ENCODE results near the gene FAM24B. TPM values are rescaled to one million over a fixed set of nuclear protein-coding genes. Genes with fewer than 3 reads are reported as not detected.

FAM24B gene
- total RNA-seq, 3 donors from 2014 or later, result 3.7 to 6.6 (median 5.4) TPM

GRCh38 chr10:122845783-122846332, 33.5 kb downstream of the FAM24B start, which contains the start of gene CUZD1:
Gene CUZD1 (minus strand): TSS chr10:122845857. CDS start chr10:122845843, 14 bp downstream.
- no peak for DNase-seq (ENCODE audit: low spot score in 2 of 2)
- H3K27me3 ChIP-seq, result no peaks in the 10 kb centered on the region
- peaks cover 4 to 6% of the 10 kb centered on the region in 2 donors for H3K9me3 ChIP-seq
- H3K36me3 ChIP-seq, result no peaks in the 10 kb centered on the region
- intact Hi-C loops (cut with DNase I; ENCODE audit: low total_unique reads), result no loop called here
- no peaks in the 10 kb centered on the region for H3K4me1 ChIP-seq
- no peak within 1 kb of the TSS for H3K4me3 ChIP-seq
- H3K27ac ChIP-seq, result no peak within 1 kb of the TSS
- TF ChIP-seq, protein P1, sequence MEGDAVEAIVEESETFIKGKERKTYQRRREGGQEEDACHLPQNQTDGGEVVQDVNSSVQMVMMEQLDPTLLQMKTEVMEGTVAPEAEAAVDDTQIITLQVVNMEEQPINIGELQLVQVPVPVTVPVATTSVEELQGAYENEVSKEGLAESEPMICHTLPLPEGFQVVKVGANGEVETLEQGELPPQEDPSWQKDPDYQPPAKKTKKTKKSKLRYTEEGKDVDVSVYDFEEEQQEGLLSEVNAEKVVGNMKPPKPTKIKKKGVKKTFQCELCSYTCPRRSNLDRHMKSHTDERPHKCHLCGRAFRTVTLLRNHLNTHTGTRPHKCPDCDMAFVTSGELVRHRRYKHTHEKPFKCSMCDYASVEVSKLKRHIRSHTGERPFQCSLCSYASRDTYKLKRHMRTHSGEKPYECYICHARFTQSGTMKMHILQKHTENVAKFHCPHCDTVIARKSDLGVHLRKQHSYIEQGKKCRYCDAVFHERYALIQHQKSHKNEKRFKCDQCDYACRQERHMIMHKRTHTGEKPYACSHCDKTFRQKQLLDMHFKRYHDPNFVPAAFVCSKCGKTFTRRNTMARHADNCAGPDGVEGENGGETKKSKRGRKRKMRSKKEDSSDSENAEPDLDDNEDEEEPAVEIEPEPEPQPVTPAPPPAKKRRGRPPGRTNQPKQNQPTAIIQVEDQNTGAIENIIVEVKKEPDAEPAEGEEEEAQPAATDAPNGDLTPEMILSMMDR (IDR thresholded peaks at IDR 0.05), result no peak
- TF ChIP-seq POLR2AphosphoS5 (IDR thresholded peaks at IDR 0.05), result no peak
- TF ChIP-seq POLR2A (IDR thresholded peaks at IDR 0.05), result no peak

DNA sequence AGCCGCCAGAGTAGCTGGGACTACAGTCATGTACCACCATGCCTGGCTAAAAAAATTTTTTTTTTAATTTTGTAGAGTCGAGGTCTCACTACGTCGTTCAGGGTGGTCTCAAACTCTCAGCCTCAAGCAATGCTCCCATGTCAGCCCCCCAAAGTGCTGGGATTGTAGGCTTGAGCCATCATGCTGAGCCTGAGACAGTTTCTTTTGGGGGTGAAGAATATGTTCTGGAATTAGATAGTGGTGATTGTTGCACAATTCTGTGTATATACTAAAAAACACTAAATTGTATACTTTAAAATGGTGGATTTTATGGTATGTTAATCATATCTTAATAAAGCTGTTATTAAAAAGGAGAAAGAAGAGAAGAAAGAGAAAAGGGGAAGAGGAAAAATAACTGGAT, 35.2 kb downstream of the FAM24B start:
- TF ChIP-seq, protein P1 (IDR thresholded peaks at IDR 0.05), result no peak
- intact Hi-C loops (cut with DNase I; ENCODE audit: low total_unique reads), result no loop called here
- Histone ChIP-seq H3K9me3 (peaks cover 4 to 6% of the 10 kb centered on the region in 2 donors), H3K4me3 (no peak overlapping the region), H3K4me1 (no peaks in the 10 kb centered on the region), H3K36me3 (no peaks in the 10 kb centered on the region), H3K27me3 (no peaks in the 10 kb centered on the region), H3K27ac (no peak overlapping the region)
- no peak for DNase-seq (ENCODE audit: low spot score in 2 of 2)

DNA sequence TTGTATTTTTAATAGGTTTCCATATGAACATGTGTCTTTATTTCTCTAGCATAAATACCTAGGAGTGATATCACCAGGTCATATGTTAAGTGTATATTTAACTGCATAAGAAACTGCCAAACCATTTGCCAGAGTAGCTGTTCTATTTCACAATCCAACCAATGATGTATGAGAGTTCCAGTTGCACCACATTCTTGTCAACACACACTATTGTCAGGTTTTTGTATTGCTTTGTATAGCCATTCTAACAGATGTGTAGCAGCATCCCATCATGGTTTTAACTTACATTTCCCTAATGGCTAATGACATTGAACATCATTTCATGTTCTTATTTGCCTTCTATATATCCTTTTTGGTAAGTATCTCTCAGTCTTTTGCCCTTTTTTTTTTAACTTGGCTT, 37.8 kb downstream of the FAM24B start:
- Histone ChIP-seq H3K27me3 (no peaks in the 10 kb centered on the region), H3K9me3 (peaks cover 4 to 6% of the 10 kb centered on the region in 2 donors), H3K4me3 (no peak overlapping the region), H3K4me1 (no peaks in the 10 kb centered on the region), H3K27ac (no peak overlapping the region), H3K36me3 (no peaks in the 10 kb centered on the region)
- intact Hi-C loops (cut with DNase I; ENCODE audit: low total_unique reads), result no loop called here
- DNase-seq (ENCODE audit: low spot score in 2 of 2), result no peak
- TF ChIP-seq POLR2A (IDR thresholded peaks at IDR 0.05) (no peak), POLR2AphosphoS5 (IDR thresholded peaks at IDR 0.05) (no peak)
- TF ChIP-seq, protein P1 (IDR thresholded peaks at IDR 0.05), result no peak

DNA sequence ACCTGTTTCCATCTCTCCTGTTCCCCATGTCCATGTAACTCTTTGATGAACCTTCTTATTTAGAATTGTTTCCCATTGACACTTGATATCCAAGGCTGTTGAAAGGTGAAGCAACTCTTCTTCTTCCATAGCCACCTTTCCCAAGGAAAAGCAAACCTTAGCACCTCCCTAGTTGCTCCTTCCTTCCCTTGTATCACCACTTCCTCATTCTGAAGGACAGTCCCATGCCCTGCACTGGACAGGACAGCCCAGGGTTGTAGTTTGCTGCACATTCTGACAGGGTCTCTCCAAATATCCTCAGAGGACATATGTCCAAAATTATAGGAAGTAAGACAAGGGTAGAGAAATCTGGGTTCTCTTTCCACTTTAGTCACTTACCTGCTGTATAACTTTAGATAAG, 39.9 kb downstream of the FAM24B start:
- Histone ChIP-seq H3K9me3 (peaks cover 4 to 6% of the 10 kb centered on the region in 2 donors), H3K36me3 (no peaks in the 10 kb centered on the region), H3K4me3 (no peak overlapping the region), H3K27ac (no peak overlapping the region), H3K27me3 (no peaks in the 10 kb centered on the region), H3K4me1 (no peaks in the 10 kb centered on the region)
- TF ChIP-seq, protein P1 (IDR thresholded peaks at IDR 0.05), result no peak
- TF ChIP-seq POLR2A (IDR thresholded peaks at IDR 0.05) (no peak), POLR2AphosphoS5 (IDR thresholded peaks at IDR 0.05) (no peak)
- DNase-seq (ENCODE audit: low spot score in 2 of 2), result no peak
- intact Hi-C loops (cut with DNase I; ENCODE audit: low total_unique reads), result no loop called here

DNA sequence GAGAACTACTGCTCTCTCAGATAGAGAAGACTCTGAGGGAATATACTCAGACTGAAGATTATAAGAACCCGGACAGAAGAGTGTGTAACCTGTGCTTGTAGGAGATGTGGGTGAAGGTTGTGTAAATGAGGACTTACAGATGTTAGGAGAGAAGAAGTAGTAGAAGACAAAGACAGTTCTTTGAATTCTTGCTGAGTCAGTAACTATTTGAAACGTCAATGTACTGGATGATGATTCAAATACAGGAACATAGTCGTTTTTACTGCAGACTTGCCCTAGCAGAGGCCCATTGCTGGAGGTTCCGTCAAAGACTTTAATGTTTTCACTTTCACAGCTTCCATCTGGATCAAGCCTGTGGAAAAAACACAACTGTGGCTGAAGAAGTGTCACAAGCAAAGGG, 40.5 kb downstream of the FAM24B start:
- H3K4me1 ChIP-seq, result no peaks in the 10 kb centered on the region
- H3K36me3 ChIP-seq, result no peaks in the 10 kb centered on the region
- H3K4me3 ChIP-seq, result no peak overlapping the region
- TF ChIP-seq POLR2A (IDR thresholded peaks at IDR 0.05) (no peak), POLR2AphosphoS5 (IDR thresholded peaks at IDR 0.05) (no peak)
- TF ChIP-seq, protein P1 (IDR thresholded peaks at IDR 0.05), result no peak
- intact Hi-C loops (cut with DNase I; ENCODE audit: low total_unique reads), result no loop called here
- H3K9me3 ChIP-seq, result peaks cover 4 to 6% of the 10 kb centered on the region in 2 donors
- no peak overlapping the region for H3K27ac ChIP-seq
- no peak for DNase-seq (ENCODE audit: low spot score in 2 of 2)
- H3K27me3 ChIP-seq, result no peaks in the 10 kb centered on the region
